Keratinocyte (primary cell): ENCODE measurements around the gene TBC1D16. TPM values are rescaled to one million over a fixed set of nuclear protein-coding genes. Genes with fewer than 3 reads are reported as not detected.

ENCODE experiments used
- DNase-seq: peaks from one replicate; pipeline ENCODE4 v3.0.0-alpha.2; 2011; ENCODE audit warnings: low read depth, missing footprints, low spot score
- FAIRE-seq: peaks from 2 replicates; lab custom pipeline; 2011; peaks lifted over from hg19 to GRCh38; lab: Jason Lieb, UNC
- H2AFZ ChIP-seq: 2 replicates; pipeline ENCODE4 v1.6.0; 2012; ENCODE audit warnings: low read length, control low read depth, inconsistent platforms; ENCODE audit not compliant: control insufficient read depth
- H3K27ac ChIP-seq: 2 replicates; pipeline ENCODE4 v1.5.1; 2011; ENCODE audit warnings: low read length; ENCODE audit not compliant: control insufficient read depth, insufficient read depth
- H3K27me3 ChIP-seq: 3 replicates; pipeline ENCODE4 v1.6.0; 2011; ENCODE audit warnings: low read length; ENCODE audit not compliant: control insufficient read depth, insufficient read depth; ENCODE audit errors: extremely low read depth
- H3K36me3 ChIP-seq, 2 experiments: 2 replicates in 1 of 2; 3 replicates in 1 of 2; pipeline ENCODE4 v1.5.1; 2011; ENCODE audit warnings: low read length in 2 of 2, mild to moderate bottlenecking in 1 of 2; ENCODE audit not compliant: control insufficient read depth in 2 of 2, insufficient read depth in 2 of 2; ENCODE audit errors: extremely low read depth in 1 of 2
- H3K4me1 ChIP-seq: 3 replicates; pipeline ENCODE4 v1.5.1; 2011; ENCODE audit warnings: low read length; ENCODE audit not compliant: control insufficient read depth, insufficient read depth; ENCODE audit errors: extremely low read depth
- H3K4me2 ChIP-seq: 3 replicates; pipeline ENCODE4 v1.6.0; 2011; ENCODE audit warnings: low read depth, low read length; ENCODE audit not compliant: control insufficient read depth, insufficient read depth; ENCODE audit errors: extremely low read depth
- H3K4me3 ChIP-seq, 3 experiments: fragments of 200-600 bp in 1 of 3; sonication (generic) in 1 of 3; 2 replicates in 2 of 3; 3 replicates in 1 of 3; pipeline ENCODE4 v1.5.1; 2011 to 2016; ENCODE audit warnings: low read length in 3 of 3, mild to moderate bottlenecking in 3 of 3, control low read depth in 2 of 3, inconsistent platforms in 1 of 3, low read depth in 1 of 3, mixed read lengths in 1 of 3, mixed run types in 1 of 3, moderate library complexity in 1 of 3; ENCODE audit not compliant: control insufficient read depth in 2 of 3, insufficient read depth in 2 of 3; ENCODE audit errors: extremely low read depth in 1 of 3
- H3K79me2 ChIP-seq: 2 replicates; pipeline ENCODE4 v1.6.0; 2012; ENCODE audit warnings: low read length; ENCODE audit not compliant: control insufficient read depth, insufficient read depth
- H3K9ac ChIP-seq: 3 replicates; pipeline ENCODE4 v1.6.0; 2011; ENCODE audit warnings: low read length; ENCODE audit not compliant: control insufficient read depth, insufficient read depth; ENCODE audit errors: extremely low read depth
- H3K9me1 ChIP-seq: 3 replicates; pipeline ENCODE4 v1.6.0; 2011; ENCODE audit warnings: low read length; ENCODE audit not compliant: control insufficient read depth, insufficient read depth; ENCODE audit errors: extremely low read depth
- H3K9me3 ChIP-seq: 2 replicates; pipeline ENCODE4 v1.5.1; 2012; ENCODE audit warnings: low read depth, low read length; ENCODE audit not compliant: control insufficient read depth
- H4K20me1 ChIP-seq: 3 replicates; pipeline ENCODE4 v1.6.0; 2011; ENCODE audit warnings: low read length; ENCODE audit not compliant: control insufficient read depth, insufficient read depth; ENCODE audit errors: extremely low read depth
- CTCF ChIP-seq, 3 experiments: IDR thresholded peaks in 1 of 3; conservative IDR thresholded peaks in 1 of 3; optimal IDR thresholded peaks in 1 of 3; 2 replicates in 2 of 3; 3 replicates in 1 of 3; pipeline versions ENCODE3 to v1.5.1; 2011; ENCODE audit warnings: low read length in 3 of 3, mild to moderate bottlenecking in 3 of 3, moderate library complexity in 2 of 3, control low read depth in 1 of 3, inconsistent platforms in 1 of 3; ENCODE audit not compliant: insufficient read depth in 2 of 3; ENCODE audit errors: extremely low read depth in 1 of 3
- EZH2 ChIP-seq: IDR thresholded peaks from one replicate; pipeline ENCODE4 v1.6.1; 2012; ENCODE audit warnings: inconsistent platforms, mild to moderate bottlenecking, low read length, moderate library complexity
- dilution Hi-C: fragments of 300-500 bp; cut with MboI; formaldehyde crosslinking; loops from one replicate; pipeline ENCODE4 v1.7.0; 2020; ENCODE audit warnings: low sequenced_read_pairs; ENCODE audit not compliant: extremely low pct_ligation_motif_present
- polyA plus RNA-seq, 5 experiments: library from polyadenylated mRNA; depleted of rRNA in 3 of 5; stranded (reverse) in 3 of 5; stranded (forward) in 1 of 5; unstranded in 1 of 5; fragments of >200 nt; gene quantifications; 1 replicate in 1 of 5; 2 replicates in 3 of 5; 3 replicates in 1 of 5; pipeline versions ENCODE4 v1.2.1 to v1.2.3, GENCODE V29; 2011 to 2012; ENCODE audit warnings: missing spikeins in 2 of 5, low read depth in 1 of 5, low replicate concordance in 1 of 5

The TBC1D16 gene
- polyA plus RNA-seq, 1 donor (not counting 4 experiments of a cell fraction or from before 2014, with no cell fraction given): 8.6 TPM

DNA sequence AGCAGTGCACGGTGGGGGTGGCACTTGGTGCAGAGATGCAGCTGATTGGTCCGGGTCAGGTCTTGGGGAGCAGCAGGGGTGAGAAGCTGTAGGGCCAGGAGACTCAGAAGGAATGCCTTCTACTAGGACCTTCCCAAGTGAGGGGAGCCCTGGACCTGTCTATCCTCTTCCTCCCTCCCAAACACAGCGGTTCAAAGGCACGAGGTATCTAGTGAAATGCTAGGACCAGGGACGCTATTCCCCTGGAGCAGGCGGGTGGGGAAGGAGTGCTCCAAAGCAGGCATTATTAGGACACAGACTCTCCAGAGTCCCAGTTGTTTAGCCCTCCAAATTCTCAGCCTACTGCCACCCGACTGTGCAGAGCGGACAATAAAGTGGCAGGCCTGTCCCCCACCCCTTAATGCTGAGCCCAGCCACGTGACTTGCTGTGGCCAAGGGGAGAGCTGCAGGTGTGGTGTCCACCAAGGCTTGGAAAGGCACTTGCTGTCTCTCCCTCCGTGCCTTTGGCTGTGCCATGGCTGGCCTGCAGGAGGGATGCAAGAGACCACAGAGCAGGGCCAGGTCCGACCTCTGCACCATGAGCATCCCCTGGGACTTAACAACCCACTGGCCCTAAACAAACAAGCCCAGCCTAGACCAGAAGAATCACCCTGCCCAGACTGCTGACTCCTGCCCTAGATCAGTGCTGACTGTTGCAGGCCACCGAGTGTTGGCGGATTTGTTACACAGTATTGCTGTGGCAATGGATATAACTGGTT is 97.2 kb downstream of the TBC1D16 start:
- TF ChIP-seq CTCF (optimal IDR thresholded peaks at IDR 0.05 in 1 of 3, IDR thresholded peaks at IDR 0.05 in 1 of 3, conservative IDR thresholded peaks at IDR 0.05 in 1 of 3; ENCODE audit: extremely low read depth in 1 of 3, insufficient read depth in 2 of 3, low read length in 3 of 3): no peak
- no peak for TF ChIP-seq EZH2
- Histone ChIP-seq H3K36me3 (peaks cover 0 to 11% of the 10 kb centered on the region in 2 experiments), H3K79me2 (no peaks in the 10 kb centered on the region), H3K9me3 (no peaks in the 10 kb centered on the region), H3K27ac (no peak overlapping the region), H3K4me3 (no peak overlapping the region), H2AFZ (no peak overlapping the region), H3K4me1 (no peaks in the 10 kb centered on the region), H3K9ac (no peak overlapping the region), H3K4me2 (no peak overlapping the region), H4K20me1 (no peaks in the 10 kb centered on the region), H3K27me3 (peaks cover 1% of the 10 kb centered on the region), H3K9me1 (no peaks in the 10 kb centered on the region)
- FAIRE-seq (no peak), DNase-seq (no peak)
- dilution Hi-C loops: no loop called here

DNA sequence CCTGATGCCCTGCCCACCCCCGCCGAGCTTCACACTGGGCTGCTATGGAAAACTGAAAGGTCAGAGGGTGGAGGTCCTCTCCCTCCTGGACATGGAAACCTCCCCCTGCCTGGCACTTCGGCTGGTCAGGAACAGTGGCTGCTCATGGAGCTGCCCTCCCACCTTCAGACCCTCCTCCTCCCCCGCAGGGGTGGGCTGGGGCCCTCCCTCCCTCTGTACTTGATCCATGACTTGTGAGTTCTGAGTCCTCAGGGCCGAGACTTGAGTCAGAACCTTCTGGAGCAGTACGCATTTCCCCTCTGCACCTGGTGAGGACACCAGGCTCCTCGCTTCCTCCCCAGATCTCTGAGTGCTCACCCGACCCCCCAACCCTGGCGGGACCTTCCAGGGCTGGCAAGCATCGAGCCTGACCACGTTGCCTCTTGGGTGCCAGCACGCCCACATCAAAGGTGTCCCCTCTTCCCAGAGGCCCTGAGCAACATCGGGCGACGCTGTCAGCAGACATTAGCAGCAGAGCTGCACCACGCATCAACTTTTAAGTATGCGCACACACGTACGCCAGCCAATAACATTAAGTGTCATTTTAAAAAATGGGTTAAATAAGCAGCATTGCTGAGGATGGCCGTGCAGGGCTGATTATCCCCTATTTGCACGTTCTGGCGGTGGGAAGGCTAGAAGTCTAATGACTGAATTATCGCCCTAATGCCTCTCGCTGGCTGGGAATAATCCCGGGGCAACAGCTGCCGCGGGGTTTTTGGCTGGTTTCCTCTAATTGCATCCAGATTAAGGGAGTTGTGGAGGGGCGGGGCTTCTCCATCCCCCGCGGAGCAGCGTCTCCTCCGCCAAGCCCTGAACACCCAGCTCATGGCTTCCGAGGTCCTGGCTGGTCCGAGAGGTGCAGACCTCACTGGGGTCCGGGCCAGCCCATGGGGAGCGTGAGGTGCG is 98.0 kb downstream of the TBC1D16 start:
- Histone ChIP-seq H3K27me3 (peaks cover 10% of the 10 kb centered on the region), H3K9me3 (no peaks in the 10 kb centered on the region), H3K79me2 (no peaks in the 10 kb centered on the region), H3K27ac (no peak overlapping the region), H3K4me2 (no peak overlapping the region), H4K20me1 (no peaks in the 10 kb centered on the region), H3K4me3 (no peak overlapping the region), H3K36me3 (peaks cover 0 to 8% of the 10 kb centered on the region in 2 experiments), H3K9ac (no peak overlapping the region), H2AFZ (no peak overlapping the region), H3K9me1 (no peaks in the 10 kb centered on the region), H3K4me1 (no peaks in the 10 kb centered on the region)
- dilution Hi-C loops: no loop called here
- TF ChIP-seq CTCF (optimal IDR thresholded peaks at IDR 0.05 in 1 of 3, IDR thresholded peaks at IDR 0.05 in 1 of 3, conservative IDR thresholded peaks at IDR 0.05 in 1 of 3; ENCODE audit: extremely low read depth in 1 of 3, insufficient read depth in 2 of 3, low read length in 3 of 3) (no peak), EZH2 (no peak)
- DNase-seq (no peak), FAIRE-seq (no peak)
